Subcutaneous adipose tissue (tissue), 4 donors: ENCODE data around the gene IL34. TPM values are rescaled to one million over a fixed set of nuclear protein-coding genes. Genes with fewer than 3 reads are reported as not detected.

Experiments
- total RNA-seq, 4 donors: library from RNA; depleted of rRNA; stranded (reverse); fragments of >200 nt; gene quantifications; one replicate each; pipeline ENCODE4 v1.1.0, GENCODE V29; 2016
- TF ChIP-seq, protein P1 (sequence below): fragments of 450-650 bp; IDR thresholded peaks from one replicate; pipeline ENCODE4 v1.5.1; 2016; ENCODE audit warnings: low read depth, mild to moderate bottlenecking, control low read depth, antibody characterized with exemption, moderate library complexity

Gene IL34
- total RNA-seq, 4 donors from 2014 or later: 1.5 TPM; not detected in 3

DNA sequence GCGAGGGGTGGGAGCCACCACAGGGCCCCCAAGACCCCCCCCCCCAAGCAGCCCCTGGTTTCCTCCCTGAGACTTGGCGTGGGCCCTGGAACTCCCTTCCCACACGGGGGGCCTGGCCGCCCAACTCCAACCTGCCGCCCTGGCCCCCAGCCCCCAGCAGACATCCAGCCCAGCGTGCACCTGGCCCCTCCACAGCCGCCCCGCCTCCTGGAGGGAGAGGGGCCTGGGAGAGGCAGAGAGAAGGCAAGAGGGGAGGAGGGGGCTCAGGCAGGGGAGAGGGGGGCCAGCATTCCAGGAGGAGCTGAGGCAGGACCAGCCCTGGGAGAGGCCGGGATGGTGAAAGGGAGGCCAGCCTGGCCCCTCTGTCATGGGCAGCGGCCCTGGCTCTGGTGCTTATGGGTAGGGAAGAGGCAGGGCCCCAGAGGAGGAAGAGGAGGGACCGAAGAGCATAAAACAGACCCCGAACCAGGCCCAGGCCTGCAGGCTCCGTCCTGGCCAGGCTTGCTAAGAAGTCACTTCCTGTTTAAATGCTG, 16.7 kb downstream of the IL34 start:
- TF ChIP-seq, protein P1, sequence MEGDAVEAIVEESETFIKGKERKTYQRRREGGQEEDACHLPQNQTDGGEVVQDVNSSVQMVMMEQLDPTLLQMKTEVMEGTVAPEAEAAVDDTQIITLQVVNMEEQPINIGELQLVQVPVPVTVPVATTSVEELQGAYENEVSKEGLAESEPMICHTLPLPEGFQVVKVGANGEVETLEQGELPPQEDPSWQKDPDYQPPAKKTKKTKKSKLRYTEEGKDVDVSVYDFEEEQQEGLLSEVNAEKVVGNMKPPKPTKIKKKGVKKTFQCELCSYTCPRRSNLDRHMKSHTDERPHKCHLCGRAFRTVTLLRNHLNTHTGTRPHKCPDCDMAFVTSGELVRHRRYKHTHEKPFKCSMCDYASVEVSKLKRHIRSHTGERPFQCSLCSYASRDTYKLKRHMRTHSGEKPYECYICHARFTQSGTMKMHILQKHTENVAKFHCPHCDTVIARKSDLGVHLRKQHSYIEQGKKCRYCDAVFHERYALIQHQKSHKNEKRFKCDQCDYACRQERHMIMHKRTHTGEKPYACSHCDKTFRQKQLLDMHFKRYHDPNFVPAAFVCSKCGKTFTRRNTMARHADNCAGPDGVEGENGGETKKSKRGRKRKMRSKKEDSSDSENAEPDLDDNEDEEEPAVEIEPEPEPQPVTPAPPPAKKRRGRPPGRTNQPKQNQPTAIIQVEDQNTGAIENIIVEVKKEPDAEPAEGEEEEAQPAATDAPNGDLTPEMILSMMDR: no peak

DNA sequence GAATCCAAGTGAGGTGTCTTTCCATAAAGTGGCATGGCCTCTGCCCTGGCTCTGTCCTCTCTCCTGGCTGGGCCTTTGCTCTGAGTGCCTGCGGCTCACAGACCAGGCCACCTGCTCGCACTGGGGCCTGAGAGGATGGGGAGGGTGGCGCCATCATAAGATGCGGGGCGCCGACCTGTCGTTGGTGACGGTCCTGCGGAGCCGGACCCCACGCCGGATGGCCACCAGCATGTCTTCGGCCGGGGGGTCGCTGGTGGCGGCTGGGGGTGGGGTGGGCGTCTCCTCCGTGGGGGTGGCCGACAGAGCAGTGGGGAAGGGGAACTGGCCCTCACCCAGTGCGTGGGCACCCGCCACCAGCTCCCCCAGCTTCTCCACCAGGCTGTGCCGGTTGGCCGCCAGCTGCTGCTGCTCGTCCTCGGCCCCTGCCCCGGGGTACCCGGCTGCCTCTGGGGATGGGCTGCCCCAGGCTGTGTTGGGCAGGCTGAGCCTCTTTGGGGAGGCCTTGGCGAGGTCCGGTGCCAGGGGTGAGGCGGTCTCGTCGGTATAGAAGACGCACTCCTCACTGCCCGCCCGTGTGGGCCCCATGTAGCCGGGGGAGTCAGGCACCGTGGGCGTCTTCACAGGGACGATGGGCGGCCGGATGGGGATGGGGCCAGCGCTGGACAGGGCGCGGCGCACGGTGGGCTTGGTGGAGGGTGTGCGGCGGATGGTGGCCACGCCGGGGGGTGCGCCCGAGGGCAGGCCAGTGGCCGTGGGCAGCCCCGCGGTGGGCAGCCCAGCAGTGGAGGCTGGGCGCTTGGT, 17.4 kb downstream of the IL34 start:
- TF ChIP-seq, protein P1: no peak

DNA sequence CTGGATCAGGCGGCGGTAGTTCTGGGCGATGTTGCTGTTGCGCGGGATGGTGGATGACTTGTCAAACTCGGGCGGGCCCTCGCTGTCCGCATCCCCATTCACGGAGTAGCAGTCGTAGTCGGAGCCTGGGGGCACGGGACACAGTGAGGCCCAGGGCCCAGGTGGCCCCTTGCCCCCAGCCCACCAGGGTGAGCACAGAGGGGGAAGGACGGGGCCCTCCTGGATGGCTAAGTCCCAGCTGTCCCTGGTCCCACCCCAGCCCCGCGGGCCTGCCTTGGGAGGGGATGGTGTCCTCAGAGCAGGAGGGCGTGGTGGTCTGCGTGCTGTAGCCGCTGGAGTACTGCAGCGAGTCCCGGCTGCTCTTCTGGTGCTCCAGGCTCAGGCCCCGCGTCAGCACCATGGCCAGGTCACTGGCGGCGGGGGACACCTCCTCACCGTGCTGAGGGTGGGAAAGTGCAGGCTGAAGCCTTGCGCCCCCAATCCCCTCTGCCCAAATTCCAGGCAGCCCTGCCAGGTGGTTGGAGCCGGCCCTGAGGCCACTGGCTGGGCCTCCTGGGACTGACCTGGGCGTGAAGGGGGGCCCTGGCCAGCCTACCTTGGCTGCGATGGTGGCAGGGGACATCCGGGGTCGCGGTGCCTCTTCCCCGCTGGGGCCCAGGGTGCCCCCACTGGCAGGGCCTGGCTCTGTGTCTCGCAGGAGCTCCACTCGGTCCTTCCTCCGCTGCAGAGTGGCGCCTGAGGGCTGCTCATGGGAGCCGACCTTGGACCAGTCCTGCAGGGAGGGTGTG, 18.2 kb downstream of the IL34 start:
- TF ChIP-seq, protein P1: no peak

DNA sequence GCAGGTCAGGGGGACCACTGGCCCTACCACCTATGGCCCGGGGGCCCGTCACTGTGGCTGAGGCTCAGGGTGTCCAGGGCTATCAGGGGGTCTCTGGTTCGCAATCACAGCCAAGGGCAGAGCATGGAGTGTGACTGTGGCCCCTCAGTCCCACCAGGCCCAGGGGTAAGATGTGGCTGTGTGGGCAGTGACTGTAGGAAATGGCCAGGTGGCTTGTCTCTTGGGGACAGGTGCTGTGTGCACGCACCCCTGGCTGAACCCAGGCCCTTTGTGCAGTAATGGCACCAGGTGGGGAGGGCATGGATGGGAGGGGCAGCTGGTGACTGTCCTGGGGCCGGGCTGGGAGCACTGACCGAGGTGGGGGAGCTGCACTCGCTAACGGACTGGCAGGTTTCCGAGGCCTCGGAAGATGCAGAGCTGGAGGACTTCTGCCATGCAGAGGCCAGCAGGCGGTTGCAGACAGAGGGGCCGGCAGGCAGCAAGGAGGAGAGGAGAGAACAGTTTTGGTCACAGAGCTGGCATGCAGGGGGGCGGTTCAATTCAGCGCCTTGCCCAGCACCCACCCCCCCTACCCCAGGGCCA, 18.8 kb downstream of the IL34 start:
- TF ChIP-seq, protein P1: no peak

DNA sequence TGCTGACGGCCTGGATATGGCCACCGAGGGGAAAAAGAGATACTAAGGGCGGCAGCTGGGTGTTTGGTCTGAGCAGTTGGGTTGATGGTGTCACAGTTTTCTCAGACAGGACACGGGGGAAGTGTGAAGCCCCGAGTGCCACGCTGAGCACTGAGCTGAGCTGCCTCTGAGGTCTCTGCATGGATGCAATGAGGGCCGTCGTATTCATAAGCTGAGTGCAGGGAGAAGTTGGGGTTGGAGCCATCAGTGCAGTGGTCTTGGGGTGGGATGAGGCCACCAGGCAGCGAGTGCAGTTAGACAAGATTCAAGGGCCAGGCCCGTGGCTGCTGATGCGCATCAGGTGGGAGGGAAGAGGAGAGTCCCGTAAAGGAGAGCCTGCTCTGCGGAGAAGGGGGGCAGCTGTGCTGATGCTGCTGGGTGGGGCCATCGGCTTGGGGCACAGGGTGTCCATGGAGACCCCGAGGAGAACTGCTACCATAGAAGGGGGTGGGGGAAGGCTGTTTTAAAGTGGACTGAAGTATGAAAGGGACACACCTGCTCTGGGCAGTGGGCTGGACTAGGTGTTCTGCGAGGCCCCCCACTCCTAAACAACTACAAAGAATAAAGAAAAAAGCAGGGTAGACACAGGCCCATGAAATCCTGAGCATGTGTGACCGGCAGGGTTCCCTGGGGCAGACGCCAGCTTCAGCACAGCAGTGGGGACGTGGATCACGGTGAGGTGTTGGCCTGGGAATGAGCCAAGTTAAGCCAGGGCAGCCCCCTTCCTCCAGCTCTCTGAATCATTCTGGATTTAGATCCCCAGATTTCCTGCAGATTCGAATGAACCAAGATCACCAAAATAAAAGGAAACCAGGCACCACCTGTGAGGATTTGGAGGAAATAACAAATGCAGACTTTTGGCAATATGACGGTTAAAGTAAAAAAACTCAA, 19.7 kb downstream of the IL34 start:
- TF ChIP-seq, protein P1: no peak

DNA sequence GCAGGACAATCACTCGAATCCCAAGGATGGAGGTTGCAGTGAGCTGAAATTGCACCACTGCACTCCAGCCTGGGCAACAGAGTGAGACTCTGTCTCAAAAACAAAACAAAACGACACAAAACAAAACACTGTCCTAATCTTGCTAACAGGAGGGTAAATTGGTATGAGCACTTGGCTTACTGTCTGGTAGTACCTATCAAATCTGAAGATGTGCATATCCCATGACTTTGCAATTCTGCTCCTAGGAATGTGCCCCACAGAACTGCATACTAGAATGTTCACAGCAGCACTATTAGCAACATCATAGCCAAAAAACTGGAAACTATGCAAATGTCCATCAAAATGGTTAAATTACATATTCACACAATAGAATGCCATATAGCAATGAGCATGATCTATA, 23.8 kb downstream of the IL34 start:
- TF ChIP-seq, protein P1: no peak
